Mammary epithelial cell (primary cell): ENCODE measurements around the gene PDE1C.

Source experiments
- CTCF ChIP-seq, 2 donors: IDR thresholded peaks in 1 of 2; conservative IDR thresholded peaks in 1 of 2; 2 replicates each; pipeline ENCODE4 v1.5.1; 2011 to 2012; ENCODE audit warnings: inconsistent platforms in 2 of 2, low read length in 2 of 2, mild to moderate bottlenecking in 2 of 2, control low read depth in 1 of 2, low read depth in 1 of 2; ENCODE audit not compliant: insufficient read depth in 1 of 2; ENCODE audit errors: extremely low read depth in 1 of 2
- EZH2 ChIP-seq: IDR thresholded peaks from 2 replicates; pipeline ENCODE4 v1.6.1; 2012; ENCODE audit warnings: low read length, inconsistent platforms, borderline replicate concordance

GRCh38 chr7:32089256-32089655, 19.0 kb upstream of the PDE1C start:
- TF ChIP-seq CTCF (conservative IDR thresholded peaks at IDR 0.05 in 1 of 2, IDR thresholded peaks at IDR 0.05 in 1 of 2; ENCODE audit: extremely low read depth in 1 of 2, insufficient read depth in 1 of 2, low read depth in 1 of 2, low read length in 2 of 2), result no peak
- TF ChIP-seq EZH2, result no peak
